A549 treated with CpdA at 1 μM for 4 hours (cell line): ENCODE results near the gene ZMPSTE24. TPM values are rescaled to one million over a fixed set of nuclear protein-coding genes. Genes with fewer than 3 reads are reported as not detected.

Source experiments
- total RNA-seq: library from RNA; stranded (reverse); fragments of 200-300 nt; extraction: Qiagen RNA extraction; gene quantifications from 5 replicates; pipeline ENCODE4 v1.2.3, GENCODE V29; 2022; ENCODE audit warnings: low read depth

Gene ZMPSTE24
- 35.5 to 47.1 TPM (median 39.2 TPM) in 5 replicates for total RNA-seq

DNA sequence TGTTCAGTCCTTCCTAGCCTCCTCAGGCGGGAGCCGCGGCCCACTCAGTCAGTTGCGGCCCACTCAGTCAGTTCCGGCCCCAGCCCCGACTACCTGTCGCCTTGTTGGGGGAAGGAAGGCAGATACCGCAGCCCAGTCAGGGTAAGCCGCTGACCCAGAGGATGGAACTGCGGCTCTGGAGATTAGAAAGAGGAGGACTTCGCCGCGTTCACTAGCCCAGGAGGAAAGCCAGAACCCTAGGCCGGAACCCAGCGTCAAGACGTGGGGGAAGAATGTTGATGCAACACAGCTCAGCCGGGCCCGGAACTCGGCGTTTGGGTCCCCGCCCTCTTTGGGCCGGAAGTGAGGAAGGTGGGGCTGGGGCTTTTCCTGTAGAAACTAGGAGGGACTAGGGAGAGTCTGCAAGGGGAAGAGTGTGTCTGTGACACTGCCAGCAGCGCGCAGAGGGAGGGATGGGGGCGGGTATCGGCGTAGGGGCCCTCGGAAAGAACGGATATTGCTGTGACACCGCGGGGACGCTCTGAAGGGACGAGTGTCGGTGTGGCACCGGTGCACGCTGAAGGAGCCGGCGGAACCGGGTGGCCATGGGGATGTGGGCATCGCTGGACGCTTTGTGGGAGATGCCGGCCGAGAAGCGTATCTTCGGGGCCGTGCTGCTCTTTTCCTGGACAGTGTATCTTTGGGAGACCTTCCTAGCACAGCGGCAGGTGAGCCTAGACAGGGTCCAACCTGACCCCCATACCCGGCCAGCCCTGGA, at the start of gene ZMPSTE24:
TSS of gene ZMPSTE24 (plus strand) at position 549 of the 757 bp plus-strand sequence. CDS start at position 585, 36 bp downstream.

DNA sequence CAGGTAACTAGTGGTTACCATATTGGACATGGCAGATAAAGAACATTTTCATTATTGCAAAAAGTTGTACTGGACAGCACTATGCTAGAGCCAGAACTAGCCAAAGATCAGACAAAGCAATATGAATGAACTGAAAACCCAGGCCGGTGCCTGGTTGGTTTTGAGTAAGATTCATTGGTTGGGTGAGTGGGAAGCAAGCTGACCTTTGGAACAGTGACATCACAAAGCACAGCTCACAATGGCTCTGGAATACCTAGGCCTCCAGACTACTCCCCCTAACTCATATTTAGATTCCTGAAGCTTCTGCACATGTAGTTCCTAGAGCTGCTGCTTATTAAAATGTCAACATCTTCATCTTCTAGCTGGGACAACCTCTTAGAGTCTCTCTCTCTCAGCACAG, 10.4 kb upstream of the ZMPSTE24 start, which contains the start of gene TMCO2:
TSS of gene TMCO2 (plus strand) at position 283 of the 400 bp plus-strand sequence. CDS start at position 340, 57 bp downstream.

DNA sequence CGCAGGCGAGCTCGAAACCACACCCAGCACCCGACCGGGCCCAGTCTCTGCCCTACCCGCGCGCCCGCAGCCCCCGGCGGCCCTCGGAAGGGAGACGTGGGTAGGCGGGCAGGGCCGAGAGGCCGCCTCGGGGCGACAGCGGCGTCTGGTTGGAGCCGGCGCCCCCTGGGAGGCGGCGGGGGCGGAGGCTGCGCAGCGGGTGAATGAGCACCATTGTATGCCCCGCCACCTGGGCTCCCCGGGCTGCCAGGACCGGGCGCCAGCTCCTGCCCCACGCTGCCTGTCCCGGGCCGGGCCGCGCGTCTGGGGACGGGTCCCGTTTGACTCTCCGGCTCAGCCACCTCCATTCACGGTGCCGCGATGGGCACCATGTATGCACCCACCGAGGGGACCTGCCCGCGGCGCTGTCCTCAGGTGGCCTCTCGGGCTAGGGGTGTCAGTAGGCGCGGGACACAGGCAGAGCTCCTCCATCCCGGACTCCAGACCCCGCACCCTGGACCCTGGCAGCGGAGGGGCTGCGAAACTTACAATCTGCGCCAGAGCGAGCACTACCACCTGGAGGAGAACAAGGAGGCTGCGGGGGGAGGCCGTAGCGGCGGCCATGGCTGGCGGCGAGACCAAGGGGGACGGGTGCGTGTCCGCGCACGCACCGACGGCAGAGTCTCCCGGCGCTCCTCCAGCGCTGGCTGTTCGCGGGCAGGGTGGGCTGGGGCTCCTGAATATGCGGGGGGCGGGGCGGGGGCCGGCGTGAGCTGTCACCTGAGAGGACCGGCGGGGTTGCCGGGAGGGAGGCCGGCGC, 58.8 kb downstream of the ZMPSTE24 start, which contains the start of gene COL9A2:
TSS of gene COL9A2 (minus strand) at position 692 of the 799 bp plus-strand sequence. CDS start at position 603, 89 bp downstream.

Other genes with a start within 250 kb of the ZMPSTE24 start
- 199 to 281 TPM (median 222 TPM) in 5 replicates for gene CAP1, start 217.5 kb upstream of the ZMPSTE24 start, total RNA-seq
- 60.7 to 70.8 TPM (median 63.7 TPM) in 5 replicates for gene PPT1, start 161.0 kb upstream of the ZMPSTE24 start, total RNA-seq
- gene RLF, start 96.8 kb upstream of the ZMPSTE24 start, total RNA-seq: 4.6 to 6.8 TPM (median 5.5 TPM) in 5 replicates
- gene TMCO2, start 10.3 kb upstream of the ZMPSTE24 start, total RNA-seq: not detected in 5 replicates
- 0.11 to 0.47 TPM (median 0.18 TPM) in 5 replicates for gene COL9A2, start 59.0 kb downstream of the ZMPSTE24 start, total RNA-seq
- 10.3 to 10.7 TPM (median 10.3 TPM) in 5 replicates for gene SMAP2, start 115.5 kb downstream of the ZMPSTE24 start, total RNA-seq
- gene ZFP69B, start 192.2 kb downstream of the ZMPSTE24 start, total RNA-seq: 1.6 to 2.1 TPM (median 1.7 TPM) in 5 replicates
- gene ZFP69, start 219.1 kb downstream of the ZMPSTE24 start, total RNA-seq: not detected in 5 replicates